K562 (cell line): ENCODE data around the gene FGF21. TPM values are rescaled to one million over a fixed set of nuclear protein-coding genes. Genes with fewer than 3 reads are reported as not detected.

Source experiments
- CBX1 ChIP-seq: sonication (generic); IDR thresholded peaks from 2 replicates; pipeline ENCODE4 v1.6.1; 2016; ENCODE audit warnings: antibody characterized with exemption, low read depth, mild to moderate bottlenecking
- CEBPB ChIP-seq: fragments of 450-650 bp; IDR thresholded peaks from 2 replicates; pipeline ENCODE4 v1.6.1; 2016; ENCODE audit warnings: missing genetic modification characterization, missing compliant biosample characterization
- E2F8 ChIP-seq: fragments of 450-650 bp; IDR thresholded peaks from 2 replicates; pipeline ENCODE4 v1.7.1; 2018; ENCODE audit warnings: mild to moderate bottlenecking, low read depth; ENCODE audit not compliant: partially characterized antibody
- EGR1 ChIP-seq: fragments of 450-650 bp; conservative IDR thresholded peaks from 2 replicates; pipeline ENCODE4 v1.6.1; 2017; ENCODE audit warnings: mild to moderate bottlenecking
- ETV6 ChIP-seq, 3 experiments: fragments of 150-350 bp in 1 of 3; sonication (generic) in 1 of 3; formaldehyde crosslinking in 1 of 3; IDR thresholded peaks; 2 replicates each; pipeline versions ENCODE4 v1.6.1 to v1.8.0; 2014 to 2022; ENCODE audit warnings: borderline replicate concordance in 2 of 3, low read depth in 2 of 3, antibody characterized with exemption in 1 of 3, low read length in 1 of 3, mild to moderate bottlenecking in 1 of 3, missing genetic modification reagents in 1 of 3
- GMEB1 ChIP-seq: fragments of 250-450 bp; sonication (Bioruptor Pico); IDR thresholded peaks from 2 replicates; pipeline ENCODE4 v1.4.0; 2020; ENCODE audit warnings: mild to moderate bottlenecking
- GTF2B ChIP-seq: IDR thresholded peaks from 2 replicates; pipeline ENCODE4 v1.6.1; 2011; ENCODE audit not compliant: insufficient read length; ENCODE audit errors: extremely low read depth
- MTF1 ChIP-seq: fragments of 250-450 bp; sonication (Bioruptor Pico); IDR thresholded peaks from 2 replicates; pipeline ENCODE4 v1.9.0; 2021; ENCODE audit warnings: moderate library complexity, mild to moderate bottlenecking, inconsistent platforms, borderline replicate concordance
- NFRKB ChIP-seq: fragments of 450-650 bp; IDR thresholded peaks from 2 replicates; pipeline ENCODE4 v1.6.1; 2016; ENCODE audit warnings: low read depth
- SMC3 ChIP-seq: conservative IDR thresholded peaks from 2 replicates; pipeline ENCODE4 v1.6.1; 2011; ENCODE audit warnings: low read depth, low read length, improper control_type of control experiment; ENCODE audit not compliant: insufficient read depth
- TAF15 ChIP-seq: fragments of 200-400 bp; formaldehyde crosslinking; IDR thresholded peaks from 2 replicates; pipeline ENCODE4 v1.6.1; 2017; ENCODE audit warnings: mild to moderate bottlenecking, low read depth, low read length, moderate library complexity
- TAF7 ChIP-seq: fragments of 450-650 bp; IDR thresholded peaks from 2 replicates; pipeline ENCODE4 v1.6.1; 2016; ENCODE audit warnings: missing genetic modification characterization, missing compliant biosample characterization
- TAL1 ChIP-seq: fragments of 450-650 bp; IDR thresholded peaks from 2 replicates; pipeline ENCODE4 v1.6.1; 2016; ENCODE audit warnings: mild to moderate bottlenecking
- TRIM25 ChIP-seq: fragments of 450-650 bp; IDR thresholded peaks from 2 replicates; pipeline ENCODE4 v1.7.0; 2016; ENCODE audit warnings: borderline replicate concordance
- XRCC5 ChIP-seq: fragments of 200-400 bp; formaldehyde crosslinking; IDR thresholded peaks from 2 replicates; pipeline ENCODE4 v1.6.1; 2017; ENCODE audit warnings: low read depth, mild to moderate bottlenecking, low read length
- YBX1 ChIP-seq: fragments of 450-650 bp; IDR thresholded peaks from 2 replicates; pipeline ENCODE4 v1.7.1; 2016; ENCODE audit warnings: mild to moderate bottlenecking
- ZNF280A ChIP-seq: fragments of 450-650 bp; IDR thresholded peaks from 2 replicates; pipeline ENCODE4 v1.6.1; 2018; ENCODE audit warnings: mild to moderate bottlenecking, low read depth; ENCODE audit not compliant: partially characterized antibody
- ZNF766 ChIP-seq: fragments of 200-800 bp; sonication (Bioruptor generic); conservative IDR thresholded peaks from 2 replicates; pipeline ENCODE4 v1.6.1; 2016; ENCODE audit warnings: missing genetic modification characterization, missing compliant biosample characterization
- ZNF778 ChIP-seq: fragments of 450-650 bp; formaldehyde crosslinking; IDR thresholded peaks from 2 replicates; pipeline ENCODE4 v1.4.0; 2020; ENCODE audit warnings: mild to moderate bottlenecking, moderate library complexity
- polyA plus RNA-seq, 8 experiments: library from polyadenylated mRNA; depleted of rRNA in 4 of 8; stranded (reverse) in 5 of 8; unstranded in 3 of 8; fragments of >200 nt; fragmentation: Nextera tagmentation in 2 of 8; fragmentation: Illumina TruSeq in 1 of 8; extraction: Ambion mirVana in 2 of 8; extraction: Trizol in 1 of 8; gene quantifications; 2 replicates each; pipeline versions ENCODE4 v1.2.1 to v1.2.3, GENCODE V29; 2011 to 2014; ENCODE audit warnings: inconsistent platforms in 1 of 8, missing spikeins in 1 of 8
- total RNA-seq, 7 experiments: library from RNA; depleted of rRNA in 6 of 7; stranded (reverse); fragments of >200 nt in 6 of 7; fragmentation: Illumina TruSeq in 2 of 7; extraction: Trizol in 2 of 7; gene quantifications; 2 replicates each; pipeline versions ENCODE4 v1.2.1 to v1.2.3, GENCODE V29; 2011 to 2021; ENCODE audit warnings: low replicate concordance in 1 of 7

FGF21 gene
- total and polyA plus RNA-seq, 9 of the 15 experiments (the other 6 are each of a cell fraction or from before 2014, with no cell fraction given): 0.04 to 0.77 (median 0.09) TPM; not detected in 6

- TF ChIP-seq TRIM25 (no peak), GTF2B (no peak), ZNF766 (CRISPR knock-in tag) (peak; percentile 81), TAL1 (no peak), EGR1 (peak; percentile 24; the same call in 1 of the 2 replicates), CBX1 (0 out of 2 replicates have a peak, but pooled peaks have one; percentile 60), SMC3 (no peak; the same call in 1 of the 2 replicates), XRCC5 (no peak), CEBPB (tag) (no peak), NFRKB (0 out of 2 replicates have a peak, but pooled peaks have one; percentile 35), ZNF778 (CRISPR knock-in tag) (no peak), TAF15 (no peak), E2F8 (no peak), TAF7 (tag) (0 out of 2 replicates have a peak, but pooled peaks have one; percentile 24), YBX1 (no peak), GMEB1 (CRISPR knock-in tag) (no peak), ETV6 (IDR thresholded peaks at IDR 0.05; ENCODE audit: borderline replicate concordance in 1 of 2, low read depth in 2 of 2, low read length in 1 of 2) (no peak), ETV6 (CRISPR knock-in tag; IDR thresholded peaks at IDR 0.05; ENCODE audit: borderline replicate concordance) (no peak), ZNF280A (no peak), MTF1 (CRISPR knock-in tag) (no peak)
These were observed 25.5 kb downstream of the FGF21 start (continued) for GRCh38 chr19:48780631-48781391.
